Body of pancreas (tissue), 4 donors: Measurements from ENCODE around the gene NAB2.

Experiments used
- CTCF ChIP-seq, 7 experiments: fragments of 450-650 bp in 4 of 7; fragments of 200-600 bp in 3 of 7; sonication (generic) in 3 of 7; IDR thresholded peaks; one replicate each; pipeline ENCODE4 v1.5.1; 2016 to 2019; ENCODE audit warnings: antibody characterized with exemption in 7 of 7
- POLR2A ChIP-seq, 3 donors: fragments of 450-650 bp; IDR thresholded peaks; one replicate each; pipeline ENCODE4 v1.6.1; 2016; ENCODE audit warnings: antibody characterized with exemption in 3 of 3, mild to moderate bottlenecking in 2 of 3

- TF ChIP-seq CTCF (IDR thresholded peaks at IDR 0.05) = no peak
- no peak for TF ChIP-seq POLR2A (IDR thresholded peaks at IDR 0.05)
These were observed 30.6 kb downstream of the NAB2 start for GRCh38 chr12:57119294-57120085.
